Measurements from ENCODE around the gene RGS16. TPM values are rescaled to one million over a fixed set of nuclear protein-coding genes. Genes with fewer than 3 reads are reported as not detected.
A peak's percentile ranks its signal among the peaks of the same experiment; 100 is the strongest.

Gene RGS16
- total and polyA plus RNA-seq, 9 of the 15 experiments (the other 6 are each of a cell fraction or from before 2014, with no cell fraction given), result 0.07 to 0.55 (median 0.36) TPM

DNA sequence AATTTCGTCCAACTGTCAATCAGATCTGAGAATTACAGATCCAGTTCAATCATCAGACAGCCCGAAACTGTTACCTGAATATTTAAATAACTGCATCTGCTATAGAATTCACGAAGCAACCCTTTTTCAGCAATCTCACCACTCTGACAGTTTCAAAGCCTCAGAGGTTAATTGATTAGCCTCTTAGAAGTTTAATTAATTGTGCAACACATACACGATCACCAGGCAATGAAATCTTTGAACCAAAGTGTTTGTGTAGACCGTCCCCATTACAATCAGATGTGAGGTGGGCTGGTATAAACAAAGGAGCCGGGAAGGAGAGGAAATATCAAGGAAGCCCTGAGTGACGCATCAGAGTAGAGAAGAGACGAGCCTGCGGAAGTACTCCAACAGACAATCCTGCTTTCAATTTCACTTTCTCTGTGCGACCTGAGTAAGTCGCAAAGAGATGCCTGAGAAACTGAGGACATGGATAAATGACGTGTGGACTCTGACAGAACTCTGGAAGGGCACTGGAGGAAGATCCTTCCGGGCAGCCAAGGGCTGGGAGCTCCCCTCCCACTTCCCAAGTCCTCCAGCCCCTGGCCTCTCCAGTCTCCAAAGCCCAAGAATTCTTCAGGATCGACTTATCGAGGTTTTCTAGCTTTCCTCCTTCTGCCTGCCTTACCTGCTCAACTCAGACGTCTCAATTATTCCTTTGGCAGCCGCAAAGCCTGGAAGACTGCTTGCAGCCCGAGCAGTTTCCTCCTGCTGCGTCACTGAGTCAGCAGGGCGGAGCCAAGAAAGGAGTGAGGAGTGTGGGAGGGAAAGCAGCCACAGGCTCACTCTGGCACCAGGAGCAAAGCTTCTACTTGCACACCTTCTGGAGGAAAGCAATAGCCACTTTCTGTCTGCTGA, 15.4 kb downstream of the RGS16 start, which contains the start of gene RNASEL:
Gene RNASEL, minus strand, starts transcription at position 757 of the 897 bp plus-strand sequence. CDS start 2,450 bp downstream, outside the sequence.
- peak; percentile 92 for ATAC-seq
- CTCF ChIA-PET (ENCODE audit: low intra/inter-chr PET ratio), result no interaction called here
- in situ Hi-C loops (cut with MboI), result loop anchor here (10.0 kb wide), 1 partner anchor 284 kb away; no protein-coding TSS in a partner anchor
- TF ChIP-seq, protein P1, sequence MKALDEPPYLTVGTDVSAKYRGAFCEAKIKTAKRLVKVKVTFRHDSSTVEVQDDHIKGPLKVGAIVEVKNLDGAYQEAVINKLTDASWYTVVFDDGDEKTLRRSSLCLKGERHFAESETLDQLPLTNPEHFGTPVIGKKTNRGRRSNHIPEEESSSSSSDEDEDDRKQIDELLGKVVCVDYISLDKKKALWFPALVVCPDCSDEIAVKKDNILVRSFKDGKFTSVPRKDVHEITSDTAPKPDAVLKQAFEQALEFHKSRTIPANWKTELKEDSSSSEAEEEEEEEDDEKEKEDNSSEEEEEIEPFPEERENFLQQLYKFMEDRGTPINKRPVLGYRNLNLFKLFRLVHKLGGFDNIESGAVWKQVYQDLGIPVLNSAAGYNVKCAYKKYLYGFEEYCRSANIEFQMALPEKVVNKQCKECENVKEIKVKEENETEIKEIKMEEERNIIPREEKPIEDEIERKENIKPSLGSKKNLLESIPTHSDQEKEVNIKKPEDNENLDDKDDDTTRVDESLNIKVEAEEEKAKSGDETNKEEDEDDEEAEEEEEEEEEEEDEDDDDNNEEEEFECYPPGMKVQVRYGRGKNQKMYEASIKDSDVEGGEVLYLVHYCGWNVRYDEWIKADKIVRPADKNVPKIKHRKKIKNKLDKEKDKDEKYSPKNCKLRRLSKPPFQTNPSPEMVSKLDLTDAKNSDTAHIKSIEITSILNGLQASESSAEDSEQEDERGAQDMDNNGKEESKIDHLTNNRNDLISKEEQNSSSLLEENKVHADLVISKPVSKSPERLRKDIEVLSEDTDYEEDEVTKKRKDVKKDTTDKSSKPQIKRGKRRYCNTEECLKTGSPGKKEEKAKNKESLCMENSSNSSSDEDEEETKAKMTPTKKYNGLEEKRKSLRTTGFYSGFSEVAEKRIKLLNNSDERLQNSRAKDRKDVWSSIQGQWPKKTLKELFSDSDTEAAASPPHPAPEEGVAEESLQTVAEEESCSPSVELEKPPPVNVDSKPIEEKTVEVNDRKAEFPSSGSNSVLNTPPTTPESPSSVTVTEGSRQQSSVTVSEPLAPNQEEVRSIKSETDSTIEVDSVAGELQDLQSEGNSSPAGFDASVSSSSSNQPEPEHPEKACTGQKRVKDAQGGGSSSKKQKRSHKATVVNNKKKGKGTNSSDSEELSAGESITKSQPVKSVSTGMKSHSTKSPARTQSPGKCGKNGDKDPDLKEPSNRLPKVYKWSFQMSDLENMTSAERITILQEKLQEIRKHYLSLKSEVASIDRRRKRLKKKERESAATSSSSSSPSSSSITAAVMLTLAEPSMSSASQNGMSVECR (CRISPR knock-in tag; IDR thresholded peaks at IDR 0.05), result 0 out of 2 replicates have a peak, but pooled peaks have one; percentile 63
- TF ChIP-seq ZC3H8 (IDR thresholded peaks at IDR 0.05) (no peak), ZNF785 (CRISPR knock-in tag; IDR thresholded peaks at IDR 0.05) (no peak), ELF2 (CRISPR knock-in tag; IDR thresholded peaks at IDR 0.05) (0 out of 2 replicates have a peak, but pooled peaks have one; percentile 16)
- TF ChIP-seq, protein P2, sequence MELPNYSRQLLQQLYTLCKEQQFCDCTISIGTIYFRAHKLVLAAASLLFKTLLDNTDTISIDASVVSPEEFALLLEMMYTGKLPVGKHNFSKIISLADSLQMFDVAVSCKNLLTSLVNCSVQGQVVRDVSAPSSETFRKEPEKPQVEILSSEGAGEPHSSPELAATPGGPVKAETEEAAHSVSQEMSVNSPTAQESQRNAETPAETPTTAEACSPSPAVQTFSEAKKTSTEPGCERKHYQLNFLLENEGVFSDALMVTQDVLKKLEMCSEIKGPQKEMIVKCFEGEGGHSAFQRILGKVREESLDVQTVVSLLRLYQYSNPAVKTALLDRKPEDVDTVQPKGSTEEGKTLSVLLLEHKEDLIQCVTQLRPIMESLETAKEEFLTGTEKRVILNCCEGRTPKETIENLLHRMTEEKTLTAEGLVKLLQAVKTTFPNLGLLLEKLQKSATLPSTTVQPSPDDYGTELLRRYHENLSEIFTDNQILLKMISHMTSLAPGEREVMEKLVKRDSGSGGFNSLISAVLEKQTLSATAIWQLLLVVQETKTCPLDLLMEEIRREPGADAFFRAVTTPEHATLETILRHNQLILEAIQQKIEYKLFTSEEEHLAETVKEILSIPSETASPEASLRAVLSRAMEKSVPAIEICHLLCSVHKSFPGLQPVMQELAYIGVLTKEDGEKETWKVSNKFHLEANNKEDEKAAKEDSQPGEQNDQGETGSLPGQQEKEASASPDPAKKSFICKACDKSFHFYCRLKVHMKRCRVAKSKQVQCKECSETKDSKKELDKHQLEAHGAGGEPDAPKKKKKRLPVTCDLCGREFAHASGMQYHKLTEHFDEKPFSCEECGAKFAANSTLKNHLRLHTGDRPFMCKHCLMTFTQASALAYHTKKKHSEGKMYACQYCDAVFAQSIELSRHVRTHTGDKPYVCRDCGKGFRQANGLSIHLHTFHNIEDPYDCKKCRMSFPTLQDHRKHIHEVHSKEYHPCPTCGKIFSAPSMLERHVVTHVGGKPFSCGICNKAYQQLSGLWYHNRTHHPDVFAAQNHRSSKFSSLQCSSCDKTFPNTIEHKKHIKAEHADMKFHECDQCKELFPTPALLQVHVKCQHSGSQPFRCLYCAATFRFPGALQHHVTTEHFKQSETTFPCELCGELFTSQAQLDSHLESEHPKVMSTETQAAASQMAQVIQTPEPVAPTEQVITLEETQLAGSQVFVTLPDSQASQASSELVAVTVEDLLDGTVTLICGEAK (IDR thresholded peaks at IDR 0.05), result peak; percentile 72
- TF ChIP-seq, protein P2 (CRISPR knock-in tag; IDR thresholded peaks at IDR 0.05), result no peak

More for the DNA sequence above, 15.4 kb downstream of the RGS16 start, which contains the start of gene RNASEL:
- BruUV-seq (replicated peaks), result TSS peak; percentile 73
- peak within 1 kb of the TSS; percentile 83 for H3K27ac ChIP-seq (ENCODE audit: extremely low read depth, low read depth, low read length)
- H3K4me2 ChIP-seq (ENCODE audit: insufficient read depth, low read length), result peak within 1 kb of the TSS; percentile 90
- DNase-seq (ENCODE audit: extremely low read depth in 1 of 4, low spot score in 3 of 4), result peak; percentile 77 to 86 (median 82)
- H3K4me1 ChIP-seq (replicated peaks in 1 of 2; ENCODE audit: control insufficient read depth in 2 of 2, insufficient read depth in 2 of 2, low read length in 2 of 2), result peaks cover 0 to 42% of the 10 kb centered on the region in 2 experiments; a peak in 4 of 5 replicates
- WGBS (ENCODE audit: insufficient coverage, low coverage, missing lambda C conversion rate), result 2% methylated on average over 20 of the region's 20 CpGs
- peaks cover 0 to 4% of the 10 kb centered on the region in 2 experiments; a peak in 1 of 5 replicates for H3K27me3 ChIP-seq (ENCODE audit: control insufficient read depth in 2 of 2, insufficient read depth in 2 of 2, low read length in 2 of 2)
- POLR2A ChIA-PET, result interaction anchor here (0.5 to 2.0 kb wide), 13 partner anchors 8 to 1298 kb away, joined by 3 to 6 read pairs (median 3); no protein-coding TSS in a partner anchor
- peak within 1 kb of the TSS; percentile 82 to 90 for H3K9ac ChIP-seq (ENCODE audit: insufficient read depth in 1 of 2, low read depth in 2 of 2, low read length in 2 of 2)
- no peaks in the 10 kb centered on the region for H4K20me1 ChIP-seq (replicated peaks; ENCODE audit: control insufficient read depth, insufficient read depth, low read length)
- no peaks in the 10 kb centered on the region for H3K9me3 ChIP-seq (replicated peaks; ENCODE audit: control insufficient read depth, insufficient read depth, low read depth, low read length)
- no peaks in the 10 kb centered on the region for H3K36me3 ChIP-seq (ENCODE audit: control insufficient read depth, insufficient read depth, low read length)
- intact Hi-C loops (cut with micrococcal nuclease), result loop anchor here (10.0 kb wide), 1 partner anchor 284 kb away; no protein-coding TSS in a partner anchor
- peak within 1 kb of the TSS; percentile 58 for H3K4me3 ChIP-seq
- H3K9me1 ChIP-seq (ENCODE audit: control insufficient read depth, insufficient read depth, low read length), result no peaks in the 10 kb centered on the region
- H2AFZ ChIP-seq (ENCODE audit: low read depth, low read length), result peak within 1 kb of the TSS; percentile 96
- no peaks in the 10 kb centered on the region for H3K79me2 ChIP-seq (ENCODE audit: control insufficient read depth, insufficient read depth, low read length)
- FAIRE-seq, result peak; percentile 87

All from K562 (cell line).